SU-DHL-6 (cell line): ENCODE measurements around the gene KLHL29.

Experiments used
- H2AFZ ChIP-seq: fragments of 200-600 bp; sonication (generic); 2 replicates; pipeline ENCODE4 v1.6.1; 2014; ENCODE audit warnings: low read depth, mild to moderate bottlenecking, moderate library complexity, mixed read lengths, antibody characterized with exemption, low read length; ENCODE audit not compliant: severe bottlenecking
- H3F3A ChIP-seq: fragments of 200-600 bp; shearing (Covaris generic); 2 replicates; pipeline ENCODE4 v1.6.0; 2016; ENCODE audit warnings: antibody characterized with exemption, mild to moderate bottlenecking; ENCODE audit not compliant: insufficient read depth
- H3K27ac ChIP-seq: fragments of 200-600 bp; sonication (generic); 2 replicates; pipeline ENCODE4 v1.5.1; 2016; ENCODE audit warnings: low read depth, mild to moderate bottlenecking, low read length, moderate library complexity, mixed read lengths
- H3K27me3 ChIP-seq: fragments of 200-600 bp; sonication (generic), shearing (Covaris generic); 2 replicates; pipeline ENCODE4 v1.6.0; 2014; ENCODE audit warnings: mild to moderate bottlenecking, low read length
- H3K36me3 ChIP-seq: fragments of 200-600 bp; sonication (generic); 2 replicates; pipeline ENCODE4 v1.6.1; 2014; ENCODE audit warnings: mild to moderate bottlenecking, low read length, mixed read lengths
- H3K4me2 ChIP-seq: fragments of 300-600, 200-600 bp; shearing (Covaris generic), sonication (generic); 2 replicates; pipeline ENCODE4 v1.6.0; 2014; ENCODE audit warnings: low read length, low read depth, mild to moderate bottlenecking; ENCODE audit not compliant: poor library complexity, severe bottlenecking
- H3K4me3 ChIP-seq: fragments of 200-600 bp; sonication (generic); 2 replicates; pipeline ENCODE4 v1.5.1; 2014; ENCODE audit warnings: antibody characterized with exemption, low read length, mild to moderate bottlenecking, mixed read lengths; ENCODE audit not compliant: insufficient read depth, poor library complexity, severe bottlenecking
- H3K79me2 ChIP-seq: fragments of 200-600 bp; sonication (generic); 2 replicates; pipeline ENCODE4 v1.6.1; 2014; ENCODE audit warnings: mild to moderate bottlenecking, low read length, moderate library complexity; ENCODE audit not compliant: insufficient read depth
- H3K9ac ChIP-seq: fragments of 200-600 bp; sonication (generic); 2 replicates; pipeline ENCODE4 v1.7.0; 2014; ENCODE audit warnings: mild to moderate bottlenecking, low read length
- H3K9me2 ChIP-seq: fragments of 200-600 bp; sonication (generic); replicated peaks from 2 replicates; pipeline ENCODE4 v1.6.1; 2014; ENCODE audit warnings: low read length; ENCODE audit not compliant: insufficient read depth
- H3K9me3 ChIP-seq: fragments of 200-600 bp; sonication (generic); 2 replicates; pipeline ENCODE4 v1.6.1; 2014; ENCODE audit warnings: low read length, mixed read lengths; ENCODE audit not compliant: insufficient read depth
- H4K20me1 ChIP-seq: fragments of 200-600 bp; sonication (generic); 2 replicates; pipeline ENCODE4 v1.6.1; 2014; ENCODE audit warnings: low read depth, mild to moderate bottlenecking, antibody characterized with exemption, low read length, moderate library complexity, mixed read lengths
- CTCF ChIP-seq: fragments of 200-600 bp; sonication (generic); IDR thresholded peaks from one replicate; pipeline ENCODE4 v1.5.1; 2017; ENCODE audit warnings: antibody characterized with exemption, mild to moderate bottlenecking, low read length, moderate library complexity; ENCODE audit not compliant: insufficient read depth, poor library complexity, severe bottlenecking
- EZH2phosphoT487 ChIP-seq: fragments of 200-600 bp; sonication (generic), shearing (Covaris generic); conservative IDR thresholded peaks from 2 replicates; pipeline ENCODE4 v1.6.1; 2018; ENCODE audit warnings: mild to moderate bottlenecking, antibody characterized with exemption, low read length, moderate library complexity, mixed read lengths

Gene KLHL29

GRCh38 chr2:23666980-23667357 is 282.0 kb downstream of the KLHL29 start:
- TF ChIP-seq EZH2phosphoT487: no peak
- TF ChIP-seq CTCF: no peak
- H3K4me3 ChIP-seq: no peak overlapping the region
- no peaks in the 10 kb centered on the region for H3K27me3 ChIP-seq
- H3K27ac ChIP-seq: no peak overlapping the region
- no peaks in the 10 kb centered on the region for H3K36me3 ChIP-seq
- no peak overlapping the region for H3K9ac ChIP-seq
- H2AFZ ChIP-seq: no peak overlapping the region
- no peaks in the 10 kb centered on the region for H3K9me2 ChIP-seq
- H4K20me1 ChIP-seq: no peaks in the 10 kb centered on the region
- no peaks in the 10 kb centered on the region for H3K79me2 ChIP-seq
- no peaks in the 10 kb centered on the region for H3F3A ChIP-seq
- H3K4me2 ChIP-seq: no peak overlapping the region
- no peaks in the 10 kb centered on the region for H3K9me3 ChIP-seq

GRCh38 chr2:23668756-23669304 is 283.9 kb downstream of the KLHL29 start:
- no peaks in the 10 kb centered on the region for H3K36me3 ChIP-seq
- no peaks in the 10 kb centered on the region for H3K9me3 ChIP-seq
- H3F3A ChIP-seq: no peaks in the 10 kb centered on the region
- no peaks in the 10 kb centered on the region for H3K9me2 ChIP-seq
- no peak overlapping the region for H3K9ac ChIP-seq
- no peaks in the 10 kb centered on the region for H3K79me2 ChIP-seq
- H3K27ac ChIP-seq: no peak overlapping the region
- H3K4me2 ChIP-seq: no peak overlapping the region
- no peak overlapping the region for H3K4me3 ChIP-seq
- H4K20me1 ChIP-seq: no peaks in the 10 kb centered on the region
- H2AFZ ChIP-seq: no peak overlapping the region
- H3K27me3 ChIP-seq: no peaks in the 10 kb centered on the region
- TF ChIP-seq EZH2phosphoT487: no peak
- no peak for TF ChIP-seq CTCF

GRCh38 chr2:23669413-23670244 is 284.6 kb downstream of the KLHL29 start:
- no peaks in the 10 kb centered on the region for H3K9me2 ChIP-seq
- no peaks in the 10 kb centered on the region for H4K20me1 ChIP-seq
- H3K79me2 ChIP-seq: no peaks in the 10 kb centered on the region
- no peak overlapping the region for H3K4me3 ChIP-seq
- H3K36me3 ChIP-seq: no peaks in the 10 kb centered on the region
- H2AFZ ChIP-seq: no peak overlapping the region
- H3K27me3 ChIP-seq: no peaks in the 10 kb centered on the region
- no peak overlapping the region for H3K4me2 ChIP-seq
- no peaks in the 10 kb centered on the region for H3K9me3 ChIP-seq
- no peaks in the 10 kb centered on the region for H3F3A ChIP-seq
- no peak overlapping the region for H3K9ac ChIP-seq
- TF ChIP-seq CTCF: no peak
- no peak for TF ChIP-seq EZH2phosphoT487
- no peak overlapping the region for H3K27ac ChIP-seq
